Colonic mucosa (tissue), 4 donors: ENCODE results near the gene GPC6. TPM values are rescaled to one million over a fixed set of nuclear protein-coding genes. Genes with fewer than 3 reads are reported as not detected.

Experiments used
- DNase-seq: peaks from one replicate; pipeline ENCODE4 v3.0.0-alpha.2; 2020
- H3K27ac ChIP-seq: fragments of 200-600 bp; one replicate; pipeline ENCODE4 v1.8.0; 2021
- H3K27me3 ChIP-seq: fragments of 200-600 bp; one replicate; pipeline ENCODE4 v1.8.0; 2021
- H3K36me3 ChIP-seq: fragments of 200-600 bp; one replicate; pipeline ENCODE4 v1.8.0; 2021
- H3K4me1 ChIP-seq: fragments of 200-600 bp; one replicate; pipeline ENCODE4 v1.8.0; 2021; ENCODE audit warnings: mild to moderate bottlenecking
- H3K4me3 ChIP-seq: fragments of 200-600 bp; one replicate; pipeline ENCODE4 v1.8.0; 2021
- H3K9ac ChIP-seq, 2 donors: one replicate each; pipeline ENCODE4 v1.7.0; 2013; ENCODE audit warnings: control low read depth in 2 of 2, low read depth in 2 of 2, low read length in 2 of 2
- H3K9me3 ChIP-seq: fragments of 200-600 bp; one replicate; pipeline ENCODE4 v1.8.0; 2021
- intact Hi-C: fragments of 100-400 bp; cut with DNase I; formaldehyde crosslinking; loops from one replicate; pipeline ENCODE4 v1.14.1; 2022
- total RNA-seq, 2 donors: library from RNA; stranded (reverse); fragmentation: NEBNext Ultra II Directional in 1 of 2; extraction: Animal tissue kit (Norgen Biotek cat#: 25700) in 1 of 2; gene quantifications; one replicate each; pipeline ENCODE4 v1.2.1, GENCODE V29; 2021
- TF ChIP-seq, protein P1 (sequence below): fragments of 200-600 bp; IDR thresholded peaks from one replicate; pipeline ENCODE4 v1.8.0; 2022; ENCODE audit warnings: antibody characterized with exemption, mild to moderate bottlenecking
- donor health status: healthy.
- donor health status: DM: no; HTN: no; CAD: no.
- donor health status: DM: no; HTN: no; CAD: no.

Gene GPC6
- total RNA-seq, 2 donors from 2014 or later: 2.3 to 4.0 TPM

DNA sequence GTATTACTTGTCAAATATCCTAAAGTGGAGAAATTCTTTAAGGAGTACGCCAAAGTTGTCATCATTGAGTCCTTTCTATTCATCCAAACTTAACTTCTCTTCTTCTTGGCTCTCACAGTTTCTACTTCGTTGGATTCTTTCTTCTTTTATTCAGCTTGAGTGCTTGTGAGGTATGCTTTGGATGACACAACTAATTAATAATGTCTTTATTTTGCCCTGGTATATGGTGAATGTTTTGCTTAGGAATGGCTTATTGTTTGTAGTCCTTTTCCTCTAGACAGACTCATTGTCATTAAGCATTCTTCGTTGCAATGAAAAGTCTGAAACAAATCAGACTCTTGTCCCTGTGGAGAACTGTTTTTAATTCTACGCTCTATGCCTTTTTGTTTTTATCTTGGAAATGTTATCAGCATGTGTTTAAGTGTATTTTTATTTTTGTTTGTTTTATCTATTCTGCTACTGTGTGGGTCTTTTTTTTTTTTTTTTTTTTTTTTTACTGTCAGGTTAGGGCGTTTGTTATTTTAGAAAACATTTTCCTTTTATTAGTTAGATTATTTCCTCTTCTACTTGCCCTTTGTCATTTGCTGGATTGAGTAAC, 471.5 kb downstream of the GPC6 start:
- H3K27me3 ChIP-seq: no peaks in the 10 kb centered on the region
- intact Hi-C loops: no loop called here
- no peaks in the 10 kb centered on the region for H3K9me3 ChIP-seq
- TF ChIP-seq, protein P1, sequence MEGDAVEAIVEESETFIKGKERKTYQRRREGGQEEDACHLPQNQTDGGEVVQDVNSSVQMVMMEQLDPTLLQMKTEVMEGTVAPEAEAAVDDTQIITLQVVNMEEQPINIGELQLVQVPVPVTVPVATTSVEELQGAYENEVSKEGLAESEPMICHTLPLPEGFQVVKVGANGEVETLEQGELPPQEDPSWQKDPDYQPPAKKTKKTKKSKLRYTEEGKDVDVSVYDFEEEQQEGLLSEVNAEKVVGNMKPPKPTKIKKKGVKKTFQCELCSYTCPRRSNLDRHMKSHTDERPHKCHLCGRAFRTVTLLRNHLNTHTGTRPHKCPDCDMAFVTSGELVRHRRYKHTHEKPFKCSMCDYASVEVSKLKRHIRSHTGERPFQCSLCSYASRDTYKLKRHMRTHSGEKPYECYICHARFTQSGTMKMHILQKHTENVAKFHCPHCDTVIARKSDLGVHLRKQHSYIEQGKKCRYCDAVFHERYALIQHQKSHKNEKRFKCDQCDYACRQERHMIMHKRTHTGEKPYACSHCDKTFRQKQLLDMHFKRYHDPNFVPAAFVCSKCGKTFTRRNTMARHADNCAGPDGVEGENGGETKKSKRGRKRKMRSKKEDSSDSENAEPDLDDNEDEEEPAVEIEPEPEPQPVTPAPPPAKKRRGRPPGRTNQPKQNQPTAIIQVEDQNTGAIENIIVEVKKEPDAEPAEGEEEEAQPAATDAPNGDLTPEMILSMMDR: no peak
- H3K4me3 ChIP-seq: no peak overlapping the region
- H3K36me3 ChIP-seq: no peaks in the 10 kb centered on the region
- DNase-seq: no peak
- H3K27ac ChIP-seq: no peak overlapping the region
- H3K9ac ChIP-seq: no peak overlapping the region
- no peaks in the 10 kb centered on the region for H3K4me1 ChIP-seq

DNA sequence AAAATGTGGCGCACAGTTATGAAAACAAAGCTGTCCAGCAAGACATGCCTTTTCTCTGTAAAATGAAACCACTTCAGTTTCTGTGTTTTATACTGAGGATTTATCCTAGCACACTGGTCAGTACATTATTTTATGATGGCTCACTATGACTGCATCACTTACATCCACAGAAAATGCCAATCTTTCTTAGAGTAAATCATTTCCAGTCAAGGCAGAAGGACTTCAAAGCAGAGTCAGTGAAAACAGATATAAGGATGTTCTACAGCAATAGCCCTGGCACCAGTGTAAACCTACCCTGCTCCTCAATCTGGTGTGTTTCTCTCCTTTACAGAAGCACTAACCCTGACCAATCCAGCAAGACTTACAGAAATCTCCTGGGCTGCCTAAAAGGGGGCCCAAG, 473.5 kb downstream of the GPC6 start:
- Histone ChIP-seq H3K4me3 (no peak overlapping the region), H3K4me1 (no peaks in the 10 kb centered on the region), H3K9me3 (no peaks in the 10 kb centered on the region), H3K27ac (no peak overlapping the region), H3K36me3 (no peaks in the 10 kb centered on the region), H3K9ac (no peak overlapping the region), H3K27me3 (no peaks in the 10 kb centered on the region)
- no peak for DNase-seq
- TF ChIP-seq, protein P1: no peak
- intact Hi-C loops: no loop called here

DNA sequence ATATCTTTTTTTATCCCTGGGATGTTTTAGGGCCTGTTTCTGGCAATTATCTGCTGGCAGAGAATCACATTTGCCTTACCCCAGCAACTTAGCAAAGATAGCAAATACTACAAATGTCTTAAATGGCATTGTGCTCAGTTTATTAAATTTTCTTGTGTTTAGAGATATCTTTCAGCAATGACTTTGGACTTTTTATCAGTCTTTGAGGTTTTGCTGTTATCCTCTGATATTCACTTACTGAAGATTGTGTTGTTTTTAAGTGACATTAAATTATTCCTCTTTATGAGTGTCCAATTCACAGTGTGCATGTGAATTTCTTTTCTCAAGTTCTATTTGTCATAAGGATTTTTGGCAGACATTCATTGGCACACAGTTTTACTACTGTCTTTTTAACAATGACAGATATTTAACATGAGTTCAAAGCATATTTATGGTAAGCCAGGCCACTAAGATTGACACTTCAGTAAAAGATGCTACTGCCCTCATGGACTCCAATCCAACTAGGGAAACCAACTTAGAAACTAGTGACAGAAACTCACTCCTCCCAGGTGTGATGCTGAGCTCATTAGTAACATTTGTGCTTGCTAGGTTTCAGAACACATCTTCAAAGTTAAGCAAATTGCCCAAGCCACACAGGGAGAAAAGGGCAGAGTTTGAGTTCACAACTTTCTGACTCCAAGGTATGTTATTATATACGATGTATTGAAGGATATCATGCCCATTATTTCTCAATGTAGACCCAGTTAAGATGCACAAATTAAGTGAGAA, 481.9 kb downstream of the GPC6 start:
- no peak overlapping the region for H3K4me3 ChIP-seq
- no peak overlapping the region for H3K9ac ChIP-seq
- no peaks in the 10 kb centered on the region for H3K4me1 ChIP-seq
- TF ChIP-seq, protein P1: no peak
- no peaks in the 10 kb centered on the region for H3K9me3 ChIP-seq
- DNase-seq: no peak
- H3K27ac ChIP-seq: no peak overlapping the region
- H3K27me3 ChIP-seq: no peaks in the 10 kb centered on the region
- no peaks in the 10 kb centered on the region for H3K36me3 ChIP-seq
- intact Hi-C loops: no loop called here

DNA sequence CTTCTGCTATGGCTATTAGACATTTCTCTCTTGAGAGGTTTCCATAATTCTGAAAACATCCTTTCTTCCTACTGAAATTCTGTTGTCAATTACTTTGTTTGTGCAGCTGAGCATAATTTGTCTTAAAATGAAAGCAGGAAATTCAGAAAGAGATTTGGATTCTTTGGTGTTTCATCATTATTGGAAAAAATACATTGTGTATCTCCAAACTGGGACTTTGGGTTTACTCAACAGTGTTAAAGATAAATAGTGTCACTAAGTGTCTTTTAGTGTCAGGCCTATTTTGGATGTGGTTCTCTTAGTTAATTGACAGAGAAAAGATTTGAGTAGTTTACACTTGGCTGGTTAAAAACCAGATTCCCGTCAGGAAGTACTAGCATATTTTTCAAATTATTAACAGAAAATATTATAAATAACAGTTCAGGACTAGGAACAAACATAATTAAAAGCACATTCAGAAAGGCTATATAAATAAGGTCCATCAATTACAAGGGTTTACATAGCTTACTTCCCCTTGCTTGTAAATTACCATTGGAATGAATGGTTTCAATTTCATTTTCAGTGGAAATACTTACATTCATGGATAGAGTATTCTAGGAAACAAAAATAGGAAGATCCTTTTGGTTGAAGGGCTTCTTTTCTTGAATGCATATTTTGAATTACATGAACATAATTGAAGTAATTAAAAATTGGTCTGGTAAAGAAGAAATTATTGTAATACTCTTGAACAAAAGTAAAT, 483.1 kb downstream of the GPC6 start:
- Histone ChIP-seq H3K36me3 (no peaks in the 10 kb centered on the region), H3K27ac (no peak overlapping the region), H3K4me3 (no peak overlapping the region), H3K9me3 (no peaks in the 10 kb centered on the region), H3K9ac (no peak overlapping the region), H3K27me3 (no peaks in the 10 kb centered on the region), H3K4me1 (no peaks in the 10 kb centered on the region)
- intact Hi-C loops: no loop called here
- TF ChIP-seq, protein P1: no peak
- DNase-seq: no peak

DNA sequence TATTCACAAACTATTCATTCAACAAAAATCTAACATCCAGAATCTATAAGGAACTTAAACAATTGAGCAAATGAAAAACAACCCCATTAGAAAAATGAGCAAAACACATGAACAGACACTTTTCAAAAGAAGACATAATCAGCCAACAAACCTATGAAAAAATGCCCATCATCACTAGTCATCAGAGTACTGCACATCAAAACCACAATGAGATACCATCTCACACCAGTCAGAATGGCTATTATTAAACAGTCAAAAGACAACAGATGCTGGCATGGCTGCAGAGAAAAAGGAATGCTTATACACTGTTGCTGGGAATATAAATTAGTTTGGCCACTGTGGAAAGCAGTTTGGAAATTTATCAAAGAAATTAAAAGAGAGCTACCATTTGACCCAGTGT, 487.6 kb downstream of the GPC6 start:
- intact Hi-C loops: no loop called here
- H3K36me3 ChIP-seq: no peaks in the 10 kb centered on the region
- TF ChIP-seq, protein P1: no peak

More for the DNA sequence above, 487.6 kb downstream of the GPC6 start:
- no peak overlapping the region for H3K4me3 ChIP-seq
- H3K9me3 ChIP-seq: no peaks in the 10 kb centered on the region
- no peak for DNase-seq
- H3K27me3 ChIP-seq: no peaks in the 10 kb centered on the region
- no peak overlapping the region for H3K27ac ChIP-seq
- no peak overlapping the region for H3K9ac ChIP-seq
- no peaks in the 10 kb centered on the region for H3K4me1 ChIP-seq
